ENCODE data around the gene GRIA1.

The GRIA1 gene

DNA sequence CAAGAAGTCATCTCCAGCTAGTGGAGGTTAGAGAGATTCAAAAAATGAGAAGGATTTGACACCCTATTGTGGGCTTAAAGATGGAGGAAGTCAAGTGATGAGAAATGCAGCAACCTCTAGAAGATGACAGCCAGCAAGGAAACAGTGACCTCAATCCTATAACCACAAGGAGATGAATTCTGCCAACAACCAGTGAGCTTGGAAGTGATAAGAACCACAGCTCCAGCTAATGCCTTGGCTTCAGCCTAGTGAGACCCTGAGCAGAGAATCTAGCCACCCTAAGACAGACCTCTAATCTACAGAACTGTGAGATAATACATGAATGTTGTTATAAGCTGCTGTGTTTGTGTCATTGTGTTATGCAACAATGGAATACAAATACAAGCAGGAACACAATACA, 262.4 kb downstream of the GRIA1 start:
- intact Hi-C loops (cut with DNase I; ENCODE audit: low total_unique reads) = no loop called here
- no peaks in the 10 kb centered on the region for H3K27me3 ChIP-seq
- peaks cover 0 to 15% (median 0%) of the 10 kb centered on the region in 3 donors for H3K9me3 ChIP-seq
- TF ChIP-seq, protein P1, sequence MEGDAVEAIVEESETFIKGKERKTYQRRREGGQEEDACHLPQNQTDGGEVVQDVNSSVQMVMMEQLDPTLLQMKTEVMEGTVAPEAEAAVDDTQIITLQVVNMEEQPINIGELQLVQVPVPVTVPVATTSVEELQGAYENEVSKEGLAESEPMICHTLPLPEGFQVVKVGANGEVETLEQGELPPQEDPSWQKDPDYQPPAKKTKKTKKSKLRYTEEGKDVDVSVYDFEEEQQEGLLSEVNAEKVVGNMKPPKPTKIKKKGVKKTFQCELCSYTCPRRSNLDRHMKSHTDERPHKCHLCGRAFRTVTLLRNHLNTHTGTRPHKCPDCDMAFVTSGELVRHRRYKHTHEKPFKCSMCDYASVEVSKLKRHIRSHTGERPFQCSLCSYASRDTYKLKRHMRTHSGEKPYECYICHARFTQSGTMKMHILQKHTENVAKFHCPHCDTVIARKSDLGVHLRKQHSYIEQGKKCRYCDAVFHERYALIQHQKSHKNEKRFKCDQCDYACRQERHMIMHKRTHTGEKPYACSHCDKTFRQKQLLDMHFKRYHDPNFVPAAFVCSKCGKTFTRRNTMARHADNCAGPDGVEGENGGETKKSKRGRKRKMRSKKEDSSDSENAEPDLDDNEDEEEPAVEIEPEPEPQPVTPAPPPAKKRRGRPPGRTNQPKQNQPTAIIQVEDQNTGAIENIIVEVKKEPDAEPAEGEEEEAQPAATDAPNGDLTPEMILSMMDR (IDR thresholded peaks at IDR 0.05) = no peak
- no peak for DNase-seq
- H3K4me1 ChIP-seq = no peaks in the 10 kb centered on the region
- H3K4me3 ChIP-seq = no peak overlapping the region
- H3K27ac ChIP-seq = no peak overlapping the region
- no peaks in the 10 kb centered on the region for H3K36me3 ChIP-seq

- no peaks in the 10 kb centered on the region for H3K4me1 ChIP-seq
- no peak overlapping the region for H3K4me3 ChIP-seq
- no peak overlapping the region for H3K27ac ChIP-seq
- peaks cover 0 to 15% (median 0%) of the 10 kb centered on the region in 3 donors for H3K9me3 ChIP-seq
- DNase-seq = no peak
- intact Hi-C loops (cut with DNase I; ENCODE audit: low total_unique reads) = no loop called here
- H3K27me3 ChIP-seq = no peaks in the 10 kb centered on the region
- H3K36me3 ChIP-seq = no peaks in the 10 kb centered on the region
- TF ChIP-seq, protein P1 (IDR thresholded peaks at IDR 0.05) = no peak
Measured at GRCh38 chr5:153753645-153754432, 263.4 kb downstream of the GRIA1 start.

DNA sequence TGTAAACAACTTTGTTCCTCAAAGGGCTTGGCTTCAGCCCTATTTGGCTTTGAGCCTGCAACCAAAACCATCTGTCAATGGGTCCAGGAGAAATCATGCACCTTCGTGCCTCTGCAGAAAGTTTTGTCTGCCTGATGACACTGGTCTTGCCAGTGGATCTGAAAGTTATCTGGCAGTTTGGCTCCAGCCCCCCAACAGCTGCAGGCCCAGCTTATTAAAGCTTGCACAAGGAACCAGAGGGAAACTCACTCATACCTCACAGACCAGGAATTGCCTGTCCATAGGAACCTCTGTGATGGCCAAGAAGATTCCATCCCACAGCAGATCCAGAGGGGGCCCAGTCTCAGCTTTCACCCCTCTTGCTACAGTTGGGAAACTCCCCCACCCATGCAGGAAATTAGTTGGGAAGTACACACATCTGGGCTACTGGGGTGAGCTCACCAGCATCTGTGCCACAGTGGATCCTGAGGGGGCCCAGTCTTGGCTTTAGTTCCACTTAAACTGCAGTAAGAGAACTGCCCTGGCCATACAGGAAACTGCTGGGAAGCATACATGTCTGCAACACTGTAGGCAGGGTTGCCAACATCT, 265.5 kb downstream of the GRIA1 start:
- peaks cover 0 to 15% (median 0%) of the 10 kb centered on the region in 3 donors for H3K9me3 ChIP-seq
- intact Hi-C loops (cut with DNase I; ENCODE audit: low total_unique reads) = no loop called here
- no peak overlapping the region for H3K27ac ChIP-seq
- no peak overlapping the region for H3K4me3 ChIP-seq
- no peaks in the 10 kb centered on the region for H3K4me1 ChIP-seq
- TF ChIP-seq, protein P1 (IDR thresholded peaks at IDR 0.05) = no peak
- no peak for DNase-seq
- no peaks in the 10 kb centered on the region for H3K27me3 ChIP-seq
- no peaks in the 10 kb centered on the region for H3K36me3 ChIP-seq

- intact Hi-C loops (cut with DNase I; ENCODE audit: low total_unique reads) = no loop called here
- no peak overlapping the region for H3K4me3 ChIP-seq
- TF ChIP-seq, protein P1 (IDR thresholded peaks at IDR 0.05) = no peak
Measured at GRCh38 chr5:153756540-153756939, 266.1 kb downstream of the GRIA1 start.

DNA sequence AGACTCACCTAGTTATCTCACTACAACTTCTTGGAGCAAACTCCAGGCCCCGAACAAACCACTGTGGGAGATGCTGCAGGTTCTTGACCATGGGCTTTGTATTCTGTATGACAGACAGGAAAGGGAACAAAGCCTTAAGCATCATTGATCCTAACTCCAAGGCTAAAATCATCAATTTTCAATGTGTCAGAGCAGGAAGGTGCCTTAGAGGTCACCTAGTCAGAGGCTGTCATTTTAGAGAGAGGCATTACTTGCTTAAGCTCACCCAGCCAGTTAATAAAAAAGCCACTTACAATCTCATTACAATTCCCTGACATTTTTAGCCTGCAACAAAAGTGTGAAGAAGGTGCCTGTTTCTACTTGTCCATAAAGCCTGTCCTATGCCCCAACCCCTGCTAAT, 275.5 kb downstream of the GRIA1 start:
- no peak for DNase-seq
- H3K36me3 ChIP-seq = no peaks in the 10 kb centered on the region
- no peaks in the 10 kb centered on the region for H3K4me1 ChIP-seq
- no peak overlapping the region for H3K27ac ChIP-seq
- TF ChIP-seq, protein P1 (IDR thresholded peaks at IDR 0.05) = no peak
- no peak overlapping the region for H3K4me3 ChIP-seq
- no peaks in the 10 kb centered on the region for H3K9me3 ChIP-seq
- intact Hi-C loops (cut with DNase I; ENCODE audit: low total_unique reads) = no loop called here
- no peaks in the 10 kb centered on the region for H3K27me3 ChIP-seq

More at GRCh38 chr5:153756540-153756939, 266.1 kb downstream of the GRIA1 start:
- DNase-seq = no peak
- Histone ChIP-seq H3K27ac (no peak overlapping the region), H3K9me3 (peaks cover 0 to 15% (median 0%) of the 10 kb centered on the region in 3 donors), H3K4me1 (no peaks in the 10 kb centered on the region), H3K27me3 (no peaks in the 10 kb centered on the region), H3K36me3 (no peaks in the 10 kb centered on the region)
